GM12872 (cell line): ENCODE measurements around the gene C11orf86.

Source experiments
- CTCF ChIP-seq: IDR thresholded peaks from 3 replicates; pipeline ENCODE4 v1.5.1; 2011; ENCODE audit warnings: low read depth, mild to moderate bottlenecking, low read length, moderate library complexity; ENCODE audit not compliant: insufficient read depth

The C11orf86 gene

GRCh38 chr11:66976925-66977324 lies 1.8 kb downstream of the C11orf86 start:
- TF ChIP-seq CTCF, result no peak

- TF ChIP-seq CTCF, result no peak
Measured at GRCh38 chr11:66978229-66978628, 3.1 kb downstream of the C11orf86 start.

GRCh38 chr11:66978717-66979116 lies 3.6 kb downstream of the C11orf86 start:
- TF ChIP-seq CTCF, result no peak

DNA sequence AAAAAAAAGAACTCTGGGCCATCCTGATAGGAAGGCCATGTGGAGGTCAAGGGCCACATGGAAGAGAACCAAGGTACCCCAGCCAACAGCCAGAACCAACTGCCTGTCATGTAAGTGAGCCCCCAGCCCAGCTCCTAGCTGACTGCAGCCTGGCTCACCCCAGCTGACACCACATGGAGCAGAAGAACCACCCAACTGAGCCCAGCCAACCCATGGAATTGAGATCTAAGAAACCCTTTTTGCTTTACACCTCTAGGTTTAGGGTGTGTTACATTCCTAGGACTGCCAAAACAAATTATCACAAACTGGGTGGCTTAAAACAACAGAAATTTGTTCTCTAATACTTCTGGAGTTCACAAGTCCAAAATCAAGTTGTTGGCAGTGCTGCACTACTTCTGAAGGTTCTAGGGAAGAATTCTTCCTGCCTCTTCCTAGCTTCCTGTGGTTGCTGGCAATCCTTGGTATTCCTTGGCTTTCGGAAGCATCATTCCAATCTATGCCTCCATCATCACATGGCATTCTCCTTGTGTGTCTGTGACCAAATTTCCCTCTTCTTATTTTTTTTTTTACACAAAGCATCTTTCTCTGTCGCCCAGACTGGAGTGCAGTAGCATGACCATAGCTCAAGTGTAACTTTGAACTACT lies 4.4 kb downstream of the C11orf86 start:
- TF ChIP-seq CTCF, result no peak

GRCh38 chr11:66981976-66982578 lies 7.0 kb downstream of the C11orf86 start:
- no peak for TF ChIP-seq CTCF

GRCh38 chr11:66983275-66983924 lies 8.3 kb downstream of the C11orf86 start:
- TF ChIP-seq CTCF, result no peak

DNA sequence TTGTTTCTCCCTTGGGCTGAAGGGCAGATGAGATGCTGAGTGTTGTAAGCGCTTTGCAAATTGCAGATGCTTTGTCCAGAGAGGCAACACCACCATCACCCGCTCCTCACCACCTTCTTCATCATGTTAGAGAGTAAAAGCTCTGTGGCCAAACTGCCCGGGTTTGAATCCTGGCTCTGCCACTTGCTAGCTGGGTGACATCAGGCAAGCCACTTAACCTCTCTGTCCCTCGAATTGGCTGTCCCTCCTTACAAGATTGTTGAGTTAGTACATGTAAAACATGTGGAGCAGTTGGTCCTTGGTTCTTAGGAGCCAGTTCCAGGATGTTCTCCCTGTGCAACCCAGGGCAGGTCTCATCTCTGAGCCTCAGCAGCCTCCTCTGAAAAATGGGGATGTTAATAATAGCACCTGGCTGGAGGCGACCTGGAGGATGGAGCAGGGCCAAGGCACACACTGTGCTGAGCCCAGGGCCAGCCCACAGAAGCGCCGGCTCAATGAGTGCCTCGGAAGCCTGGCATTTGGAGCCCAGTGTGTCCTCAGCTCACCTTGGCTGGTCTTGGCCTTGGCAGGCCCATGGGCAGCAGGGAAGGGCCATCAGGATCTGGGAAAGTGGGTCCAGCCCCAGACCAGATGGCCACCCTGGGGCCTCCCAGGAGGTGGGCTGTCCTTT lies 10.5 kb downstream of the C11orf86 start:
- TF ChIP-seq CTCF, result no peak
